GM19035 (cell line): ENCODE results near the gene RABEP2.
"Not testable (repeated sequence)": the region's sequence is repeated elsewhere in the genome, so short reads cannot be mapped to it uniquely, and the experiment has no call there.

Experiments
- ATAC-seq: cut with Tn5 transposase; IDR thresholded peaks from one replicate; pipeline ENCODE4 v1.9.1; 2021; ENCODE audit not compliant: unreplicated experiment

RABEP2 gene

DNA sequence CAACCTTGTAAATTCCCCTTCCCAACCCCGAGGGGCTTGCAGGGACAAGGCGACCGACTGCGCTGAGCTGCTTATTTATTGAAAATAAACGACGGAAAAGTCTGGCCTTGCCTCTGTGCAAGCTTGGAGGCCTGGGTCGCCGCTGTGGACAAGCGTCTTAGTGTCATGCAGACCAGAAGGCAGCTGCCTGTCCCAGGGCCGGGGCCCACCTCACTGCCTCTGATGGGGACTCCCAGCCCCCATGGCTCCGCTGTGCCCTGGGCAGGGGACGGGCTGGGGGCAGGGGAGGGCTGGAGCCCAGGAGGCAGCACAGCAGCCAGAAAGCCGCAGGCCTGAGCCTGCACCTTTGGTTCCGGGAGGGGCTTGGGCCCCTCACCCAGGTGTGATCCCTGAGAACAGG lies 20.7 kb downstream of the RABEP2 start:
- no peak for ATAC-seq

DNA sequence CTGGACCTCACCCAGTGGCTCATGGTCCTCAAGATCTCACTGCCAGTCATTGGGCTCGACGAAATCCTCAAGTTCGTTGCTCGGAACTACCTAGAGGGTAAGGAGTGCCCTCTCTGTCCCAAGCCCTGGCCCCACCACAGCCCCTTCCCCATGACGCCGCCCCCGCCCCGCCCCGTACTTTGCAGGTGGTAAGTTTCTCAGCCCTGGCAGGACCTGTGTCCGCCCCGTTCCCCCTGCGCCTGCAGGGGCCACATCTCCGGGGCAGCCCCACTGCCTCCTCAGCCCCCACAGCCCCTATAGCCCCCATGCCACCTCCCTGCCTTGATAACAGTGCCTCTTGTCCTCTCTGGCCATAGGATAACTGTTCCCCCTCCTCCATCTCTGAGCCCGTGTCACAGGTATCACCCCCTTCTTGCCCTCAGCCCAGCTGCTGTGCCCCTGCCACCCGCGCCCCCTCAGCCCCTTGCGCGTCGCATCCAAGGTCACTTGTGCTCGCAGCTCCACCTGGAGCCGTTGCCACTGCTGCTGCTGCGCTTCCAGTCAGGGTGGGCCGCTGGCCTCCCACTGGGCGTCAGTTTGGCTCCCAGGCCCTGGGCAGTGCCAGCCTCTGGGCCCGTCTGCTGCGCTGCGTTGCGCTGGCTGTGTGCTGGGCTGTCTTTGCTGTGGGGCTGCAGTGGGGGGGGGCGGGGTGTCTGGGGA lies 21.5 kb downstream of the RABEP2 start:
- no peak for ATAC-seq

GRCh38 chr16:28902909-28903308 lies 22.1 kb downstream of the RABEP2 start:
- no peak for ATAC-seq

- no peak for ATAC-seq
Observed at GRCh38 chr16:28901862-28902261, 23.2 kb downstream of the RABEP2 start.

DNA sequence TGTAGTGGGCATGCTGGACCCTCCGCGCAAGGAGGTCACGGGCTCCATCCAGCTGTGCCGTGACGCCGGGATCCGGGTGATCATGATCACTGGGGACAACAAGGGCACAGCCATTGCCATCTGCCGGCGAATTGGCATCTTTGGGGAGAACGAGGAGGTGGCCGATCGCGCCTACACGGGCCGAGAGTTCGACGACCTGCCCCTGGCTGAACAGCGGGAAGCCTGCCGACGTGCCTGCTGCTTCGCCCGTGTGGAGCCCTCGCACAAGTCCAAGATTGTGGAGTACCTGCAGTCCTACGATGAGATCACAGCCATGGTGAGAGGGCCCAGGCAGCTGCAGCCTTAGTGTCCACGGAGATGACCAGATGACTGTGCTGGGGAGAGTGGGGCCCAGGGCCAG lies 24.4 kb downstream of the RABEP2 start:
- no peak for ATAC-seq

GRCh38 chr16:28899882-28900590 lies 25.0 kb downstream of the RABEP2 start:
- no peak for ATAC-seq

DNA sequence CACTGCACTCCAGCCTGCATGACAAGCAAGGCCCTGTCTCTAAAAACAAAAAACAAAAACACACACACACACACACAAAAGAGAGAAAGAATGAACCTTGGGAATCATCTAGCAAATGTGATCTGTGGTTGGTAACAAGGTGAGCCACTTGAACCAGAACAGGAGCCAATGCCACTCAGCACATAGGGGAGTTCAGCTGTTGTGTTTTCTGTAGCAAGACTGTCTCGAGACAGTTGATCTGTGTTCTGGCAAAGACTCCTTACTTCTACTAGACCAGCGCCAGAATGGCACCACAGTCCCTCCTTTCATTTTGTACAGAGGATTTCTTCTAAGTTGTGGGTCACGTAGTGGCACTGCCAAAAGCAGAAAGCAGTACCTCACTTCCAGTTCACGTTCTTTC lies 26.1 kb downstream of the RABEP2 start:
- ATAC-seq, result no peak

GRCh38 chr16:28898266-28898665 lies 26.8 kb downstream of the RABEP2 start:
- no peak for ATAC-seq

DNA sequence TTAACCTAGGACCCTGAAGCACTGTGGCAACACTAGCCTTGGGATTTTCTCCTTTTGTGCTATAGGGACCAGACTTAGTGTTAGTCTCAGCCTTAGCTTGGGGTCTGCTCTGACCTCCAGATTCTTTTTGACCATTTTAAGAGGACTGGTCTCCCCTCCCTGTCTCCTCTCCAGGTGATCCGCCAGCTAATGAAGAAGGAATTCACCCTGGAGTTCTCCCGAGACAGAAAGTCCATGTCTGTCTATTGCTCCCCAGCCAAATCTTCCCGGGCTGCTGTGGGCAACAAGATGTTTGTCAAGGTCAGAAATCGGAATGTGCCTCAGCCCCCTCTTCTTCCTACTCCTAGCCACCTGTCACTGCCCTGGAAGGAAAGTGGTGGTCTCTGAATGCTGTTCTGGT lies 27.2 kb downstream of the RABEP2 start:
- ATAC-seq, result no peak

GRCh38 chr16:28895609-28896008 lies 29.4 kb downstream of the RABEP2 start:
- no peak for ATAC-seq

- ATAC-seq, result no peak
Observed at GRCh38 chr16:28893291-28893690, 31.7 kb downstream of the RABEP2 start.

DNA sequence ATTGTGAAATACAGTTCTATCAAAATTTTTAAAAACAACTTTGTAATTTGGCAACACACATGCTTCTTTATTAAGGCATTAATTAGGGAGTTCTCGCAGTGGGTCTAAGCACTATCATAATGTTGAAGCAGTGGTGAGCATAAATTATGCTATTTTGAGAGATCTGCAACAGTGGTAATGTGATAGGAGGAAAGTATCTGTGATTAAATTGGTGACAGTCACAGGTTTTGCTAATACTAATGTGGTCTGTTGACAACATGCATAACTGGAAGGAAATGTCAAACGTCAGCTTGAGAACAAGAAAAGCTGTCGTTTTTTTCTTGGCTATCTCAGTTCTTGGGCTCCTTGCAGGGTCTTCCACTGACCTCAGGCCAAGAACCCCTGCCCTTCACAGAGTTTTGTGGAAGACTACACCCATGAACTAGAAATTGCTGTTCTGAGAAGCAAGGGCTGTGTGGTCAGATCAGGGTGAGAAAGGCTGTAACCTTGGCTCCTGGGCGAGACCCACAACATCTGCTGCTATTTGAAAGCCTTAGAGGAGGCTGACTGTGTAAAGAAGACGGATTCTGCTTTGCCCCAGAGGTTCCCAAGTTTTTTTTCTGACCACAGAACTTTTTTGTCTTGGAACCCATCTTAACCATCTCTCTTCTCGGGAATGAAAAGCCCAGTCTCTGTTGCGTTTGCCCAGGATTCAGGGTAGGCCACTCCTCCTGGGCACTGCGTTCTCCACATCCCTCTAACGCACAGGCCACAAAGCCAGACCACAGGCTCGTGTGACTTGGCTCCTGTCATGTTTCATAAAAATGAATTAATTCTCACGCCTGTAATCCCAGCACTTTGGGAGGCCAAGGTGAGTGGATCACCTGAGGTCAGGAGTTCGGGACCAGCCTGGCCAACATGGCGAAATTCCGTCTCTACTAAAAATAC lies 32.8 kb downstream of the RABEP2 start:
- ATAC-seq, result no peak

- not testable (repeated sequence) for ATAC-seq
Observed at GRCh38 chr16:28890355-28890754, 34.7 kb downstream of the RABEP2 start.

DNA sequence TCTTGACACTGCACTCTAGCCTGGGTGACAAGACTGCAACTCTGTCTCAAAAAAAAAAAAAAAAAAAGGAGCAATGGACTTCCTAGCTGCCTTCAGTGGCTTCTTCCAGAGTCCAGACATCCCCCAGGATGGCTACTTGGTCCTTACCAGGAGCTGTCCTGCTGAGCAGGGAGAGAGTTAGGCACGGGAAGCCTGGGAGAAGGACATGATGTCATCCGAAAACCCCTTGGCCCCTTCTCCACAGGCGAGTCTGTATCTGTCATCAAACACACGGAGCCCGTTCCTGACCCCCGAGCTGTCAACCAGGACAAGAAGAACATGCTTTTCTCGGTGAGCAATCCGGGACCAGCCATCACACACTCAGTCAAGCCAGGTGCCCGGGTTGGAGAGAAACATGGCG lies 38.1 kb downstream of the RABEP2 start:
- ATAC-seq, result no peak

DNA sequence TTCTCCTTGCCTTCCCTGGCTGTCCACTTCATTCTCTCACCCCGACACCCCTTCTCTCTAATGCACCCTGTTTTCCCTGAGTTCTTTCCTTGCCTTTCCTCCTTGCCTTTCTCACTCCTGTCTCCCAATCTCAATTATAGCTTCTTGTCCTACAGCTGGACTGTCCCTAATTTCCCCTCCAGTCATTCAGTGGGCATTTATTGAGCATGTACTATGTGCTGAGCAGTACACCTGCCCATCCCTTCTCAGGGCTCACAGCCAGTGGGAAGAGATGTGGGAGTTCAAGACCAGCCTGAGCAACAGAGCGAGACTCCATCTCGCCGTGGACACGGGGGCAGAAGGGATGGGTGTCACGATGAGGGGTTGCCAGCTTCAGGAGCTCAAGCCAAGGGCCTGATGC lies 41.0 kb downstream of the RABEP2 start:
- ATAC-seq, result no peak

GRCh38 chr16:28883221-28883996 lies 41.6 kb downstream of the RABEP2 start:
- ATAC-seq, result no peak

DNA sequence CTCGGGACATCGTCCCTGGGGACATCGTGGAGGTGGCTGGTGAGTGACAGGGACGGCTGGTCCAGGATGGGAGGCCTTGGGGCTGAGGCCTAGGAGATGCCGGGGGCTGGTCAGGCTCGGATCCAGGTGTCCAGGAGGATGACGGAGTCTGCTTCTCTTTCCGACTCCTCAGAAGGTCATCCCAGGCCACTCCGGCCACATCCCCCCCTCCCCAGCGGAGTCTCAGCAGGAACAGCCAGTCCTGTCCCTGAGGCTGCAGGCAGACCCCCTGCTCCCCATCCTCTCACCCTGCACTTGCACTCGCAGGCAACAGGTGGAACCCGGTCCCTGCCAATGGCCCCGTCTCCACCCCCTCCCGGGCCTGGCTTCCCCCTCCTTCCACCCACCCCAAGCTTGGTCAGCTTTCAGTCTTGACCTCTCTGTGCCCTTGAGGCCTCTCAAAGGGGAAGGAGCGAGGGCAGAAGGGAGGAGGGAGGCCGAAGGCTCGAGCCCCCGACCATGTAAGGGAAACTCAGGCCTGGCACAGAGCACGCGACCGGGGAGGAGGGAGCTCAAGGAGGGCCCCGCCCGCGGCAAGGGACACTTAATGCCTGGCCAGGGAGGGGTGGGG lies 42.4 kb downstream of the RABEP2 start:
- ATAC-seq, result no peak

DNA sequence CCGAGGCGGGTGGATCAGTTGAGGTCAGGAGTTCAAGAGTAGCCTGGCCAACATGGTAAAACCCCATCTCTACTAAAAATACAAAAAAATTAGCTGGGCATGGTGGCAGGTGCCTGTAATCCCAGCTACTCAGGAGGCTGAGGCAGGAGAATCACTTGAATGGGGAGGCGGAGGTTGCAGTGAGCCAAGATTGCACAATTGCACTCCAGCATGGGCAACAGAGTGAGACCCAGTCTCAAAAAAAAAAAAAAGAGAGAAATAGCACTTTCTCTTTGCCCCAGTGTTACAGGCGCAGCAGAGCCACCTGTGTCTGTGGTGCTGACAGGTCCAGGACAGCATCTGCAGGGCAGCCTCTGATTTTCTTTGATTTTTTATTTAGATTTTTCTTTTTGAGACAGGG lies 43.5 kb downstream of the RABEP2 start:
- not testable (repeated sequence) for ATAC-seq

DNA sequence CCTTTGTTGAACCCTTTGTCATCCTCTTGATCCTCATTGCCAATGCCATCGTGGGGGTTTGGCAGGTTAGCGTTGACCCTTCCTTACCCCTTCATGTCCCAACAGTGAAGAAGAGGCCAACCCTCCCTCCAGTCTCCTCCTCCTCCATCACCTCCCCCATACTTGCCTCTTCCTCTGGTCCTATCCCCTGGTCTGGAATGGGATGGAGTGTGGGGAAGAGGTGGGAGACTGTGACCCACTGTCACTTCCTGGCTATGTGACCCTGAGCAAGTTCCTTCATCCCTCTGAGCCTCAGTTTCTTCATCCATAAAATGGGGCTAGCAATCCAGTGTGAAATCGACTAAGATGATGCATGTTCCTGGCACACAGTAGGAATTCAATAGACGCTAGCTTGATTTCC lies 44.1 kb downstream of the RABEP2 start:
- no peak for ATAC-seq

DNA sequence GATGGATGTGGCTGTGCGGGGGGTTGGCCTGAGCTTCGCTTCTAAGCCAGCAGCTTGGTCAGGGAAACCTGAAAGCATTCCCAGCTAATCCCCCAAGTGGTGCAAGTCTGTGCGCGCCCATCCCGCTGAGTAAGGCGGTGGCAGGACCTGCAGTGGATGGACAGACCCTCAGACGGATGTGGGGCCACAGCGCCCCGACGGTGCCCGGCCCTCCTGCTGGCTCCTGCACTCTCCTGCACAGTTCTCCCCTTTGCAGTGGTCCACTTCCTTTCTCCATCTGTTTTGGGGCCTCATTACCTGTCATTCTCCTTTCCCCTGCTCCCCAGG lies 44.5 kb downstream of the RABEP2 start:
- ATAC-seq, result no peak
